GM21825 (cell line): ENCODE data around the gene BCKDK.
A peak's percentile ranks its signal among the peaks of the same experiment; 100 is the strongest.

Experiments
- ATAC-seq: cut with Tn5 transposase; IDR thresholded peaks from one replicate; pipeline ENCODE4 v1.9.1; 2021; ENCODE audit warnings: mild to moderate bottlenecking, moderate library complexity; ENCODE audit not compliant: unreplicated experiment

The BCKDK gene

DNA sequence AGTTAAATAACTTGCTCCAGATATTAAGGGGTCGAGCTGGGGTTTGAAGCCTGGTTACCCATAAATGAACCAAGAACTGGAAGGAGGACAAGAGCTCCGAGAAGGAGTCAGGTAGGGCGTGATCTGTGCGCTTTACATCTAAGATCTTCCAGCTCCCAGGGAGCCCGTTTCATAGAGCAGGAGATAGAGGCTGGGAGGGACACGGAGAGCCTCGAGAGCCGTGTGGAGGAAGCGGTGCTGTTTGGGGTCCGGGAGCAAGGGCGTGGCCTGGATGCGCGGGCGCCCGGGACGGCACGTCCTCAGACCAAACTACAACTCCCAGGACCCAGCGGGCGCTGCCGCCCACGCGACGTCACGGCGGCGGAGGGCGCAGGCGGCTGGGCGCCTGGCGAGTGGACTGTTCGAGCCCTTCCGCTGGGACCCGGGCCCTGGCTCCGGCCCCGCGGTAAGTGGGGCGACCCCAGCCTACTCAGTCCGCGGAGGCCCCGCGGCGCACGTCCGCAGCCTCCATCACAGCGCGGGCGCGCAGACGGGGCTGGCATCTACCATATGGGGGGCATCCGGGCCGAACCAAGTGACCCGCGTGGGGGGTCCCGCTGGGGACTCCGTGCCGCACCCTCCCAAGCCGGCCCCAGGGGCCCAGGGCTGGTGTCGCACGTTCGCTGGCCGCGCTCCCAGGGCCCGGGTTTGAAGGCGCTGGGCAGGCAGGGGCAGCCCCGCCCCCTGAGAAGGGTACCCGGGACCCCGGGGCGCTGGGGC, at the start of gene BCKDK:
Gene BCKDK, plus strand, starts transcription at position 352 of the 759 bp plus-strand sequence. CDS start 838 bp downstream, outside the sequence.
- peak; percentile 76 for ATAC-seq

- no peak for ATAC-seq
Observed at GRCh38 chr16:31061126-31061812, 46.9 kb upstream of the BCKDK start.

GRCh38 chr16:31061813-31062440, 46.3 kb upstream of the BCKDK start:
- ATAC-seq: no peak

DNA sequence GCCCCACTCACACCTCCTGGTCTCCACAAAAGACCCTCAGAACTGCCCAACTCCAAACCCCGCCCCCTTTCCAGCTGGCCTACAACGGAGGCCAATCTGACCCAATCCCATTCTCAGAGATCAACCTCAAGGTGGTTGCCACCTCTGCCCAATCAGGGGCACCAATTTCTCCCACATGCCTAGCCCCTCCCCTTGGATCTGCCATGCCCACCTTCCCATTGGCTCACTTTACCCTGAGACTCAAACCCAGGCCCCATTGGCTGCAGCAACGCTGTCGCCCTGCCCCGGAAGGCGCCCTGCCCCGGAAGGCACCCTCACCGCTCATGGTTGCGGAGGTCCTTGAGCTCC, 44.7 kb upstream of the BCKDK start:
- ATAC-seq: no peak

DNA sequence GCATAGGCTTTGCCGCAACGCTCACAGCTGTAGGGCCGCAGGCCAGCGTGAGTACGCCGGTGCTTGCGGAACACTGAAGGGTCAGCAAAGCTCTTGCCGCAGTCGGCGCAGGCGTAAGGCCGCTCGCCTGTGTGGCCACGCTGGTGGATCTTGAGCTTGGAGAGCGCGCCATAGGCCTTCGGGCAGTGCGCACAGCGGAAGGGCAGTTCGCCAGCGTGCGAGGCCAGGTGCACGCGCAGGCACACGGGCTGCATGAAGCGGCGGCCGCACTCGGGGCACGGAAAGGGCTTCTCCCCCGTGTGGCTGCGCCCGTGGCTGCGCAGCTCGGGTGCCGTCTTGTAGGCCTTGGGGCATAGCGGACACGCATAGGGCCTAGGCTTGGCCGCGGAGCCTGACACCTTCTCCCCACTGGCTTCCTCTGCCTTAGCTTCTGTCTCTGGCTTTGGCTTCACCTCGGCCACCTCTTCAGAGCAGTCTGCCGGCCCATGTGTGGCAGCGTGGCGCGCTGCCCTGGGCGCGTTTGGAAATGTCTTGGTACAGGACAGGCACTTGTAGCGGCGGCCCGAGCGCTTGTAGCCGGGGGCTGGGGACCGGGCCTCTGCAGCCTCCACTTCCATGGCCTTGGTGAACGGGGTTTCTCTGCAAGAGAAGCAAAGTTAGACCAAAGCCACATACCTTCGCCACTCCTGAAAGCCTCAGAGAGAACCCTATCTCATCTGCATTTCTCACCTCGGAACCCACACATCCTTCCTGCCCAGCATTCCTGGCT, 44.2 kb upstream of the BCKDK start:
- ATAC-seq: no peak

DNA sequence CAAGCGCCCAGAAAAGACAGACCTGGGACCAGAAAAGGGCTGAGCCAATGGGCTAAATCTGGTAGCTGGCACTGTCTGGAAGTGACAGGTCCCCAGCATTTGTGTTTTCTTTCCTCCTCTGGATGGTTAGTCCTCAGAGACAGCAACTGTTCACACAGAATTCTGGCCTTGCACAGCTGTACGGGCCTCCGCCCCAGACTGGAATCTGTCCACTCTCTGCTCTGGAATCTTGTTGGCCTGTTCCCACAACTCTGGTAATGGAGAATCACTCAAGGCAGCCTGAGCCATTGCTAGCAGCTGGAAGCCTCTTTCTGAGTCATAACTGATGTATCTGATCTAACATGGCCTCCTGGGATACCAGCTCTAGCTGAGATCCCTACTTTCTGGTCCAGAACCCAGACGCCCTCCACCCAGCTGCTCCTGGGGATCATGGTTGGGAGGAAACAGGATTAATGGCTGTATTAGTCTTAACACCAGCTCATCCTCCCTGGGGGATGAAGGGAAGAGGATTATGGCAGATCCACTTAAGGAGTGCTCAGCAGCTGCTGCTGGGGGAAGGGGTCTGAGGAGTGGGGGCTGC, 43.2 kb upstream of the BCKDK start:
- no peak for ATAC-seq

GRCh38 chr16:31067342-31067741, 40.8 kb upstream of the BCKDK start:
- no peak for ATAC-seq

- ATAC-seq: no peak
Observed at GRCh38 chr16:31071861-31072260, 36.3 kb upstream of the BCKDK start.

GRCh38 chr16:31072540-31073141, 35.5 kb upstream of the BCKDK start:
- no peak for ATAC-seq

- peak; percentile 45 for ATAC-seq
Observed at GRCh38 chr16:31073142-31073969, 34.8 kb upstream of the BCKDK start.

- peak; percentile 74 for ATAC-seq
Observed at GRCh38 chr16:31073970-31074813, 34.0 kb upstream of the BCKDK start, which contains the start of the genes ZNF646 and ZNF668. TSS of gene ZNF646 (plus strand) at chr16:31074422. CDS start at chr16:31076325, 1,903 bp downstream. TSS of gene ZNF668 (minus strand) at chr16:31074240. CDS start at chr16:31064459, 9,781 bp downstream.

- no peak for ATAC-seq
Observed at GRCh38 chr16:31074814-31075183, 33.4 kb upstream of the BCKDK start.

- no peak for ATAC-seq
Observed at GRCh38 chr16:31076319-31076718, 31.9 kb upstream of the BCKDK start.

- no peak for ATAC-seq
Observed at GRCh38 chr16:31077024-31077423, 31.2 kb upstream of the BCKDK start.

GRCh38 chr16:31077592-31078396, 30.4 kb upstream of the BCKDK start:
- no peak for ATAC-seq

DNA sequence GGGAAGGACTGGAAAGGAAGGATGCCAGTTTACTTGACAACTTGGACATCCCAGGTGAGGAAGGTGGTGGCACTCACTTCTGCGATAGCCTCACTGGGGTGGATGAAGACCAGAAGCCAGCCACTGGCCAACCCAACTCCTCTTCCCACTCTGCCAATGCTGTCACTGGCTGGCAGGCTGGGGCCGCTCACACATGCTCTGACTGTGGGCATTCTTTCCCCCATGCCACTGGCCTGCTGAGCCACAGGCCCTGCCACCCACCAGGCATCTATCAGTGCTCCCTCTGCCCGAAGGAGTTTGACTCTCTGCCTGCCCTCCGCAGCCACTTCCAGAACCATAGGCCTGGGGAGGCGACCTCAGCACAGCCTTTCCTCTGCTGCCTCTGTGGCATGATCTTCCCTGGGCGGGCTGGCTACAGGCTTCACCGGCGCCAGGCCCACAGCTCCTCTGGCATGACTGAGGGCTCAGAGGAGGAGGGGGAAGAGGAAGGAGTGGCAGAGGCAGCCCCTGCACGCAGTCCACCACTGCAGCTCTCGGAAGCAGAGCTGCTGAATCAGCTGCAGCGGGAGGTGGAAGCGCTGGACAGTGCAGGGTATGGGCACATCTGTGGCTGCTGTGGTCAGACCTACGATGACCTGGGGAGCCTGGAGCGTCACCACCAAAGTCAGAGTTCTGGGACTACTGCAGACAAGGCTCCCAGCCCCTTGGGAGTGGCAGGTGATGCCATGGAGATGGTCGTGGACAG, 29.4 kb upstream of the BCKDK start:
- ATAC-seq: no peak

GRCh38 chr16:31079342-31079944, 28.7 kb upstream of the BCKDK start:
- no peak for ATAC-seq
